ENCODE data around the gene TMEM259. TPM values are rescaled to one million over a fixed set of nuclear protein-coding genes. Genes with fewer than 3 reads are reported as not detected.

Gene TMEM259
- total RNA-seq, 1 experiment from 2014 or later = 202 TPM

DNA sequence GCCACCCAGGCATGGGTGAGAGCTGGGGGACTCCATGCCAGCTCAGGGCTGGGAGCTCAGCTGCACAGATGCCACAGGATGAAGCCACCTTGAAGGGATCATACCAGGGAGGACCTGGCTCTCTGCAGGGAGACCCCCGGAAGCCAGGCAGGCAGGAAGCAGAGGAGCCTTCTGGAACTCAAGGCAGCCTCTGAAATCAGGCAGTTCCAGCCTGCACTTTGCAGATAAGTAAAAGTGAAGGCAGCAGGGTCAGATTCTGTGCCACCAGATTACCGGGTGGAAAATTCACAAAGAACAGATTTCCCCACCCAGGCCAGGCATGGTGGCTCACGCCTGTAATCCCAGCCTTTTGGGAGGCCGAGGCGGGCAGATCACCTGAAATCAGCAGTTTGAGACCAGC lies 2.5 kb downstream of the TMEM259 start (continued):
- TF ChIP-seq CTCF (IDR thresholded peaks at IDR 0.05 in 2 of 3, conservative IDR thresholded peaks at IDR 0.05 in 1 of 3; ENCODE audit: borderline replicate concordance in 1 of 3, insufficient read depth in 1 of 3, low read depth in 2 of 3, low read length in 2 of 3) (no peak), ELF1 (IDR thresholded peaks at IDR 0.05; ENCODE audit: borderline replicate concordance, low read depth) (no peak)

- TF ChIP-seq, protein P1, sequence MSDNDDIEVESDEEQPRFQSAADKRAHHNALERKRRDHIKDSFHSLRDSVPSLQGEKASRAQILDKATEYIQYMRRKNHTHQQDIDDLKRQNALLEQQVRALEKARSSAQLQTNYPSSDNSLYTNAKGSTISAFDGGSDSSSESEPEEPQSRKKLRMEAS (IDR thresholded peaks at IDR 0.05) = no peak
- no peak for TF ChIP-seq CBX3 (IDR thresholded peaks at IDR 0.05; ENCODE audit: low read depth)
- no peak for TF ChIP-seq REST (IDR thresholded peaks at IDR 0.05; ENCODE audit: low read depth)
- no peak for TF ChIP-seq POLR2A (IDR thresholded peaks at IDR 0.05; ENCODE audit: borderline replicate concordance, extremely low read depth, insufficient read depth, insufficient read length)
- no peak for TF ChIP-seq EZH2 (IDR thresholded peaks at IDR 0.05)
- TF ChIP-seq FOSL1 (IDR thresholded peaks at IDR 0.05; ENCODE audit: low read depth) = no peak
- TF ChIP-seq, protein P2, sequence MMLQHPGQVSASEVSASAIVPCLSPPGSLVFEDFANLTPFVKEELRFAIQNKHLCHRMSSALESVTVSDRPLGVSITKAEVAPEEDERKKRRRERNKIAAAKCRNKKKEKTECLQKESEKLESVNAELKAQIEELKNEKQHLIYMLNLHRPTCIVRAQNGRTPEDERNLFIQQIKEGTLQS (IDR thresholded peaks at IDR 0.05) = no peak
- TF ChIP-seq POLR2AphosphoS5 (IDR thresholded peaks at IDR 0.05; ENCODE audit: low read depth, low read length) = no peak
- TF ChIP-seq SP1 (IDR thresholded peaks at IDR 0.05; ENCODE audit: low read depth) = no peak
- TF ChIP-seq EGR1 (IDR thresholded peaks at IDR 0.05; ENCODE audit: low read depth) = no peak
- TF ChIP-seq ZNF274 (IDR thresholded peaks at IDR 0.05; ENCODE audit: low read depth, low read length) = no peak
- TF ChIP-seq ZFX (IDR thresholded peaks at IDR 0.05) = no peak
- no peak for TF ChIP-seq SRF (IDR thresholded peaks at IDR 0.05; ENCODE audit: low read depth)
- Histone ChIP-seq H4K20me1 (ENCODE audit: insufficient read depth) (no peaks in the 10 kb centered on the region; the same call in 1 of the 2 replicates), H3K79me2 (ENCODE audit: insufficient read depth, low read length) (peaks cover 80% of the 10 kb centered on the region), H2AFZ (ENCODE audit: low read depth, low read length, poor library complexity, severe bottlenecking) (no peak overlapping the region), H3K9ac (ENCODE audit: low read length) (peak overlapping the region; percentile 99), H3K9me3 (ENCODE audit: control insufficient read depth in 1 of 2, insufficient read depth in 1 of 2, low read depth in 1 of 2, low read length in 2 of 2) (no peaks in the 10 kb centered on the region), H3K4me3 (replicated peaks in 1 of 2; ENCODE audit: low read depth in 1 of 2, low read length in 2 of 2) (peak overlapping the region in 1 of 2 experiments; percentile 13; a peak in 2 of 4 replicates), H3K4me2 (ENCODE audit: low read length) (peak overlapping the region; percentile 55), H3K4me1 (ENCODE audit: control insufficient read depth in 1 of 2, insufficient read depth in 2 of 2, low read length in 2 of 2) (peaks cover 37 to 54% of the 10 kb centered on the region in 2 experiments), H3K27ac (ENCODE audit: low read depth, low read length) (peak overlapping the region; percentile 86), H3K36me3 (ENCODE audit: control insufficient read depth in 1 of 2, insufficient read depth in 2 of 2, low read length in 2 of 2) (peaks cover 3 to 16% of the 10 kb centered on the region in 2 experiments; a peak in 2 of 4 replicates), H3K9me2 (ENCODE audit: insufficient read depth) (no peaks in the 10 kb centered on the region), H3K27me3 (ENCODE audit: insufficient read depth, low read length) (no peaks in the 10 kb centered on the region)
- no peak for ATAC-seq
- BruUV-seq (replicated peaks) = no TSS peak
- ChIA-PET CTCF (no interaction called here), POLR2A (no interaction called here), RAD21 (ENCODE audit: low non-redundant PET in 1 of 2, low total read pairs in 2 of 2, uncharacterized antibody in 2 of 2, unreplicated experiment in 2 of 2) (no interaction called here)
- intact Hi-C loops (cut with micrococcal nuclease) = no loop called here
- no peak for DNase-seq (ENCODE audit: low read depth, low spot score)
Measured at GRCh38 chr19:1017906-1018305, 3.0 kb downstream of the TMEM259 start.

Measured in HCT116 (cell line).